Panc1 (cell line): ENCODE data around the gene ZBTB43.

Source experiments
- CTCF ChIP-seq: fragments of 450-650 bp; IDR thresholded peaks from 2 replicates; pipeline ENCODE4 v1.5.1; 2017; ENCODE audit warnings: mild to moderate bottlenecking
- POLR2AphosphoS5 ChIP-seq: IDR thresholded peaks from 2 replicates; pipeline ENCODE4 v1.6.1; 2012; ENCODE audit warnings: mild to moderate bottlenecking, low read depth, low read length, moderate library complexity
- REST ChIP-seq, 2 experiments: IDR thresholded peaks; 2 replicates each; pipeline ENCODE4 v1.6.1; 2011 to 2012; ENCODE audit warnings: low read depth in 2 of 2, control low read depth in 1 of 2, low read length in 1 of 2, mild to moderate bottlenecking in 1 of 2, moderate library complexity in 1 of 2; ENCODE audit not compliant: insufficient read depth in 1 of 2
- SIN3A ChIP-seq: IDR thresholded peaks from 2 replicates; pipeline ENCODE4 v1.6.1; 2012; ENCODE audit warnings: low read depth, mild to moderate bottlenecking, low read length, moderate library complexity, borderline replicate concordance; ENCODE audit not compliant: insufficient read depth

- TF ChIP-seq CTCF (no peak), POLR2AphosphoS5 (no peak), SIN3A (no peak), REST (IDR thresholded peaks at IDR 0.05; ENCODE audit: insufficient read depth in 1 of 2, low read depth in 2 of 2, low read length in 1 of 2) (no peak)
Observed at GRCh38 chr9:126876531-126876930, 71.7 kb downstream of the ZBTB43 start.
